ENCODE results near the gene FOXK2. TPM values are rescaled to one million over a fixed set of nuclear protein-coding genes. Genes with fewer than 3 reads are reported as not detected.

The FOXK2 gene
- total and polyA plus RNA-seq, 2 donors (not counting 1 experiment from before 2014, with no cell fraction given) = 19.7 to 62.7 TPM

DNA sequence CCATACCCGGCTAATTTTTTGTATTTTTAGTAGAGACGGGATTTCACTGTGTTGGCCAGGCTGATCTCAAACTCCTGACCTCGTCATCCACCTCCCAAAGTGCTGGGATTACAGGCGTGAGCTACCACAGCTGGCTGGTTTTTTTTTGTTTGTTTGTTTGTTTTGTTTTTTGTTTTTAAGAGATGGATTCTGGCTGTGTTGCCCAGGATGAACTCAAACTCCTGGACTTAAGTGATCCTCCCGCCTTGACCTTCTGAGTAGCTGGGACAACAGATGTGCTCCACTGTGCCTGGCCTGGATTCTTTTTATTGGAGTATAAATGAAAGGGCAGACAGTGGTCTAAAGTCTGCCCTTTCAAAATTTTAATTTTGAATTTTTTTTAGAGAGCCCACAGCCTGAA is 44.7 kb downstream of the FOXK2 start:
- H3K27me3 Mint-ChIP-seq = no peaks in the 10 kb centered on the region
- Histone ChIP-seq H3K4me3 (ENCODE audit: control extremely low read depth in 1 of 5, extremely low read depth in 1 of 5, insufficient read depth in 1 of 5, low read depth in 2 of 5, low read length in 4 of 5) (no peak overlapping the region), H4K20me1 (ENCODE audit: control insufficient read depth, insufficient read depth, low read length, poor library complexity, severe bottlenecking) (peaks cover 60% of the 10 kb centered on the region), H3K27ac (ENCODE audit: low read length in 2 of 2) (no peak overlapping the region), H3K79me2 (ENCODE audit: control insufficient read depth, insufficient read depth, low read length) (peaks cover 72% of the 10 kb centered on the region), H3K9ac (ENCODE audit: low read length) (no peak overlapping the region), H3K27me3 (replicated peaks in 1 of 4; ENCODE audit: control extremely low read depth in 1 of 4, control insufficient read depth in 3 of 4, insufficient read depth in 4 of 4, low read length in 3 of 4) (no peaks in the 10 kb centered on the region), H3K4me2 (replicated peaks; ENCODE audit: low read depth, low read length, poor library complexity, severe bottlenecking) (no peak overlapping the region), H3K9me3 (ENCODE audit: control extremely low read depth in 1 of 3, control insufficient read depth in 2 of 3, insufficient read depth in 1 of 3, low read length in 2 of 3) (no peaks in the 10 kb centered on the region), H3K36me3 (replicated peaks in 1 of 2; ENCODE audit: control extremely low read depth in 1 of 2, control insufficient read depth in 1 of 2, extremely low read depth in 1 of 2, insufficient read depth in 2 of 2, low read length in 1 of 2) (peaks cover 3 to 45% of the 10 kb centered on the region in 2 experiments), H3K4me1 (ENCODE audit: control insufficient read depth in 2 of 2, insufficient read depth in 2 of 2, low read length in 2 of 2) (no peaks in the 10 kb centered on the region), H2AFZ (ENCODE audit: insufficient read depth, low read depth, low read length, poor library complexity, severe bottlenecking) (no peak overlapping the region)
- ATAC-seq (ENCODE audit: low read depth) (no peak), DNase-seq (no peak)
- POLR2A ChIA-PET = no interaction called here
- CTCF ChIA-PET = no interaction called here
- TF ChIP-seq, protein P1, sequence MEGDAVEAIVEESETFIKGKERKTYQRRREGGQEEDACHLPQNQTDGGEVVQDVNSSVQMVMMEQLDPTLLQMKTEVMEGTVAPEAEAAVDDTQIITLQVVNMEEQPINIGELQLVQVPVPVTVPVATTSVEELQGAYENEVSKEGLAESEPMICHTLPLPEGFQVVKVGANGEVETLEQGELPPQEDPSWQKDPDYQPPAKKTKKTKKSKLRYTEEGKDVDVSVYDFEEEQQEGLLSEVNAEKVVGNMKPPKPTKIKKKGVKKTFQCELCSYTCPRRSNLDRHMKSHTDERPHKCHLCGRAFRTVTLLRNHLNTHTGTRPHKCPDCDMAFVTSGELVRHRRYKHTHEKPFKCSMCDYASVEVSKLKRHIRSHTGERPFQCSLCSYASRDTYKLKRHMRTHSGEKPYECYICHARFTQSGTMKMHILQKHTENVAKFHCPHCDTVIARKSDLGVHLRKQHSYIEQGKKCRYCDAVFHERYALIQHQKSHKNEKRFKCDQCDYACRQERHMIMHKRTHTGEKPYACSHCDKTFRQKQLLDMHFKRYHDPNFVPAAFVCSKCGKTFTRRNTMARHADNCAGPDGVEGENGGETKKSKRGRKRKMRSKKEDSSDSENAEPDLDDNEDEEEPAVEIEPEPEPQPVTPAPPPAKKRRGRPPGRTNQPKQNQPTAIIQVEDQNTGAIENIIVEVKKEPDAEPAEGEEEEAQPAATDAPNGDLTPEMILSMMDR (IDR thresholded peaks at IDR 0.05) = no peak
- TF ChIP-seq EZH2 (IDR thresholded peaks at IDR 0.05; ENCODE audit: borderline replicate concordance, insufficient read depth, low read depth, low read length, poor library complexity, severe bottlenecking) = no peak
- H3K9me3 Mint-ChIP-seq (ENCODE audit: insufficient read depth) = no peaks in the 10 kb centered on the region
- H3K4me1 Mint-ChIP-seq = peaks cover 6% of the 10 kb centered on the region
- H3K27ac Mint-ChIP-seq = no peak overlapping the region
- intact Hi-C loops (cut with micrococcal nuclease) = no loop called here
- WGBS (ENCODE audit: insufficient coverage) = 90% methylated on average over 1 of the region's 5 CpGs
- no peak overlapping the region for H3K4me3 Mint-ChIP-seq

DNA sequence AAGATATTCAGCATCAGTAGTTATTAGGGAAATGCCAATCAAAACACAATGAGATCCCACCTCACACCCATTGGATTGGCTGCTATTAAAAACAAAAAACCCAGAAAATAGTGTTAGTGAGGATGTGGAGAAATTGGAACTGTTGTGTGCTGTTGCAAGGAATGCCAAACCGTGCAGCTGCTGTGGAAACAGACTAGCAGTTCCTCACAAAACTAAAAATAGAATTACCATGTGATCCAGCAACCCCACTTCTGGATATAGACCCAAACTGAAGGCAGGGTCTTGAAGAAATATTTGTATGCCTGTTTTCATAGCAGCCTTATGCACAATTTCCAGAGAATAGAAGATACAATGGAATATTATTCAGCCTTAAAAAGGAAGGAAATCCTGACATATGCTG is 46.0 kb downstream of the FOXK2 start:
- POLR2A ChIA-PET = no interaction called here

More for the DNA sequence above, 46.0 kb downstream of the FOXK2 start:
- CTCF ChIA-PET = no interaction called here
- Histone ChIP-seq H3K4me1 (ENCODE audit: control insufficient read depth in 2 of 2, insufficient read depth in 2 of 2, low read length in 2 of 2) (no peaks in the 10 kb centered on the region), H3K36me3 (replicated peaks in 1 of 2; ENCODE audit: control extremely low read depth in 1 of 2, control insufficient read depth in 1 of 2, extremely low read depth in 1 of 2, insufficient read depth in 2 of 2, low read length in 1 of 2) (peaks cover 3 to 53% of the 10 kb centered on the region in 2 experiments), H3K4me2 (replicated peaks; ENCODE audit: low read depth, low read length, poor library complexity, severe bottlenecking) (no peak overlapping the region), H4K20me1 (ENCODE audit: control insufficient read depth, insufficient read depth, low read length, poor library complexity, severe bottlenecking) (peaks cover 47% of the 10 kb centered on the region), H3K4me3 (ENCODE audit: control extremely low read depth in 1 of 5, extremely low read depth in 1 of 5, insufficient read depth in 1 of 5, low read depth in 2 of 5, low read length in 4 of 5) (no peak overlapping the region), H3K9me3 (ENCODE audit: control extremely low read depth in 1 of 3, control insufficient read depth in 2 of 3, insufficient read depth in 1 of 3, low read length in 2 of 3) (no peaks in the 10 kb centered on the region), H2AFZ (ENCODE audit: insufficient read depth, low read depth, low read length, poor library complexity, severe bottlenecking) (no peak overlapping the region), H3K79me2 (ENCODE audit: control insufficient read depth, insufficient read depth, low read length) (peaks cover 64% of the 10 kb centered on the region), H3K27ac (ENCODE audit: low read length in 2 of 2) (no peak overlapping the region), H3K27me3 (replicated peaks in 1 of 4; ENCODE audit: control extremely low read depth in 1 of 4, control insufficient read depth in 3 of 4, insufficient read depth in 4 of 4, low read length in 3 of 4) (no peaks in the 10 kb centered on the region), H3K9ac (ENCODE audit: low read length) (no peak overlapping the region)
- ATAC-seq (ENCODE audit: low read depth) = no peak
- no CpG with 5 or more reads among the region's 1 CpG for WGBS (ENCODE audit: insufficient coverage)
- no peak for DNase-seq
- Mint-ChIP-seq H3K27ac (no peak overlapping the region), H3K4me3 (no peak overlapping the region), H3K9me3 (ENCODE audit: insufficient read depth) (no peaks in the 10 kb centered on the region), H3K4me1 (peaks cover 6% of the 10 kb centered on the region), H3K27me3 (no peaks in the 10 kb centered on the region)
- TF ChIP-seq, protein P1 (IDR thresholded peaks at IDR 0.05) = no peak
- TF ChIP-seq EZH2 (IDR thresholded peaks at IDR 0.05; ENCODE audit: borderline replicate concordance, insufficient read depth, low read depth, low read length, poor library complexity, severe bottlenecking) = no peak
- intact Hi-C loops (cut with micrococcal nuclease) = no loop called here

All from B cell (primary cell).